ENCODE results near the gene PPP1R7. TPM values are rescaled to one million over a fixed set of nuclear protein-coding genes. Genes with fewer than 3 reads are reported as not detected.

PPP1R7 gene
- polyA plus RNA-seq, 3 donors, result 54.9 to 102 (median 84.4) TPM

DNA sequence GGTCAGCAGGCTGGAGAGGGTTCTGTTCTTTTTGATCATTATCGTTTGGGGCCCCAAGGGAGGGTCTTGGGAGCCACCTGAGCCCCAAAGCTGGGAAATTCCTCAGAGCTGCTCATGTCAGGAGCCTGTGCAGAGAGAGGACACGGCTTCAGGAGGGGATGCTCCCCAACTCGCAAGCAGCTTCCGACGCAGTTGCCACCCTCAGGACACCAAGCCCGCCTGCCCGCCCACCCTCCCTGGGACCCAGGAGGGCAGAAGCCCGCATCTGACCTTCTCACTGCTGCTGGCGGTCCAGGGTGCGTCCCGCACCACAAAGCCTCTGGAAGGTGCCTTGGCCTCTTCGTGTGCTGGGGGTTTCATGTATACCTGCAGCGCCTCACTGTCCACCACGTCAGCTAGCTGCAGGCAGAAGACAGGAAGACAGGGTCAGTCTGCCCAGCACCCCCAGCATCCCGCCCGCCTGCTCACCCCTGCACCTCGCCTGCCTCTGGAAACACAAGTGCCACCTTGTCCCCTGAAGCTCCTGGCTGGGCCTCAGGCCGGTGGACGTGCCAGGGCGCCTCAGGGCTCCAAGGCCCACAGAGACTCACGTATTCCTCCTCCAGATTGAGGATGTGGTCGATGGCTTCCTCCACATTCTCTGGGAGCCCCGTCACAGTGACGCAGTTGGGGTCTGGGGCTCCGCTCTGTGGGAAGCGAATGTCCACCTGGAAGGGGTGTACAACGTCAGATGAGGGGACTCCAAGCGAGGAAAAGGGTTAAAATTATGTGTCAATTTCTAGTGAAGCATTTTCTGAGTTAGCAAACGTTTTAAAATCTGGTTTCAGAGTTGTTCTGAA, 79.5 kb downstream of the PPP1R7 start:
- H3K9ac ChIP-seq (ENCODE audit: insufficient read depth, low read length, poor library complexity, severe bottlenecking), result no peak overlapping the region
- Mint-ChIP-seq H3K27me3 (ENCODE audit: low read depth in 3 of 3) (peaks cover 0 to 1% (median 0%) of the 10 kb centered on the region in 3 donors), H3K9me3 (no peaks in the 10 kb centered on the region), H3K4me1 (no peaks in the 10 kb centered on the region), H3K27ac (peak overlapping the region in 1 of 7 donors; percentile 10), H3K4me3 (no peak overlapping the region), H3K36me3 (peaks cover 86 to 95% of the 10 kb centered on the region in 2 donors)
- H3K79me2 ChIP-seq (ENCODE audit: insufficient read depth, low read length), result no peaks in the 10 kb centered on the region
- TF ChIP-seq, protein P1, sequence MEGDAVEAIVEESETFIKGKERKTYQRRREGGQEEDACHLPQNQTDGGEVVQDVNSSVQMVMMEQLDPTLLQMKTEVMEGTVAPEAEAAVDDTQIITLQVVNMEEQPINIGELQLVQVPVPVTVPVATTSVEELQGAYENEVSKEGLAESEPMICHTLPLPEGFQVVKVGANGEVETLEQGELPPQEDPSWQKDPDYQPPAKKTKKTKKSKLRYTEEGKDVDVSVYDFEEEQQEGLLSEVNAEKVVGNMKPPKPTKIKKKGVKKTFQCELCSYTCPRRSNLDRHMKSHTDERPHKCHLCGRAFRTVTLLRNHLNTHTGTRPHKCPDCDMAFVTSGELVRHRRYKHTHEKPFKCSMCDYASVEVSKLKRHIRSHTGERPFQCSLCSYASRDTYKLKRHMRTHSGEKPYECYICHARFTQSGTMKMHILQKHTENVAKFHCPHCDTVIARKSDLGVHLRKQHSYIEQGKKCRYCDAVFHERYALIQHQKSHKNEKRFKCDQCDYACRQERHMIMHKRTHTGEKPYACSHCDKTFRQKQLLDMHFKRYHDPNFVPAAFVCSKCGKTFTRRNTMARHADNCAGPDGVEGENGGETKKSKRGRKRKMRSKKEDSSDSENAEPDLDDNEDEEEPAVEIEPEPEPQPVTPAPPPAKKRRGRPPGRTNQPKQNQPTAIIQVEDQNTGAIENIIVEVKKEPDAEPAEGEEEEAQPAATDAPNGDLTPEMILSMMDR (IDR thresholded peaks at IDR 0.05), result no peak
- intact Hi-C loops (cut with micrococcal nuclease), result no loop called here
- no peak overlapping the region for H3K27ac ChIP-seq (ENCODE audit: low read depth in 1 of 2, low read length in 2 of 2)
- no peaks in the 10 kb centered on the region for H3K4me1 ChIP-seq (ENCODE audit: control insufficient read depth in 1 of 2, insufficient read depth in 2 of 2, low read length in 2 of 2)
- no peak overlapping the region for H2AFZ ChIP-seq (ENCODE audit: insufficient read depth, low read depth, low read length, poor library complexity, severe bottlenecking)
- DNase-seq, result no peak
- H4K20me1 ChIP-seq (ENCODE audit: insufficient read depth, low read length), result peaks cover 4% of the 10 kb centered on the region
- H3K4me2 ChIP-seq (replicated peaks; ENCODE audit: extremely low read depth, low read length, poor library complexity, severe bottlenecking), result no peak overlapping the region
- H3K36me3 ChIP-seq (replicated peaks in 1 of 2; ENCODE audit: control insufficient read depth in 1 of 2, insufficient read depth in 2 of 2, low read length in 2 of 2), result peaks cover 92 to 94% of the 10 kb centered on the region in 2 donors
- H3K27me3 ChIP-seq (ENCODE audit: control insufficient read depth in 2 of 2, insufficient read depth in 2 of 2, low read length in 2 of 2), result no peaks in the 10 kb centered on the region
- no peak overlapping the region for H3K4me3 ChIP-seq (replicated peaks in 1 of 3; ENCODE audit: low read depth in 2 of 3, low read length in 3 of 3)
- WGBS (ENCODE audit: insufficient coverage), result 96% methylated on average over 18 of the region's 29 CpGs
- no peaks in the 10 kb centered on the region for H3K9me3 ChIP-seq (replicated peaks in 1 of 2; ENCODE audit: control insufficient read depth in 1 of 2, insufficient read depth in 1 of 2, low read length in 2 of 2)

DNA sequence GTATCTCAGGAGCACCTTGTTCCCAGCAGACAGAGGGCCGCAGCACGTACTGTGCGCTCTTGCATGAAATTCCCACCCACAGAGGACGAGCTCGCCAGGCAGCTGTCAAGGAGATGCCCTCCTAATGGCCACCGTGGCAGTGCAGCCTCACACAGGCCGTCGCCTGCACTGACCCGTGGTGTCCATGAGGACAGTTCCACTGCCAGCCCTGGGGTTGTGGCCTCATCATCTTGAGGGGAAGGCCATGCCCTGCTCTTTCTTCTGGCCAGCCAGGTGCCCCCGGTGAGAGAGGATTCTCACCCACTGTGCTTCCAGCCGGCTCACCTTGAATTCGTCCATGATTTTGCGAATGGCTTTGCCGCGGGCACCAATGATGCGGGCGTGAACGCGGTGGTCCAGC, 80.2 kb downstream of the PPP1R7 start:
- no peak for DNase-seq
- TF ChIP-seq, protein P1 (IDR thresholded peaks at IDR 0.05), result no peak
- Mint-ChIP-seq H3K27me3 (ENCODE audit: low read depth in 3 of 3) (peaks cover 0 to 1% (median 0%) of the 10 kb centered on the region in 3 donors), H3K4me3 (no peak overlapping the region), H3K4me1 (no peaks in the 10 kb centered on the region), H3K27ac (peak overlapping the region in 1 of 7 donors; percentile 35), H3K9me3 (no peaks in the 10 kb centered on the region), H3K36me3 (peaks cover 93 to 98% of the 10 kb centered on the region in 2 donors)
- Histone ChIP-seq H3K79me2 (ENCODE audit: insufficient read depth, low read length) (no peaks in the 10 kb centered on the region), H3K9ac (ENCODE audit: insufficient read depth, low read length, poor library complexity, severe bottlenecking) (no peak overlapping the region), H3K9me3 (replicated peaks in 1 of 2; ENCODE audit: control insufficient read depth in 1 of 2, insufficient read depth in 1 of 2, low read length in 2 of 2) (no peaks in the 10 kb centered on the region), H3K4me3 (replicated peaks in 1 of 3; ENCODE audit: low read depth in 2 of 3, low read length in 3 of 3) (no peak overlapping the region), H3K36me3 (replicated peaks in 1 of 2; ENCODE audit: control insufficient read depth in 1 of 2, insufficient read depth in 2 of 2, low read length in 2 of 2) (peaks cover 97 to 99% of the 10 kb centered on the region in 2 donors), H3K27ac (ENCODE audit: low read depth in 1 of 2, low read length in 2 of 2) (no peak overlapping the region), H2AFZ (ENCODE audit: insufficient read depth, low read depth, low read length, poor library complexity, severe bottlenecking) (no peak overlapping the region), H4K20me1 (ENCODE audit: insufficient read depth, low read length) (peaks cover 4% of the 10 kb centered on the region), H3K4me2 (replicated peaks; ENCODE audit: extremely low read depth, low read length, poor library complexity, severe bottlenecking) (no peak overlapping the region), H3K4me1 (ENCODE audit: control insufficient read depth in 1 of 2, insufficient read depth in 2 of 2, low read length in 2 of 2) (no peaks in the 10 kb centered on the region), H3K27me3 (ENCODE audit: control insufficient read depth in 2 of 2, insufficient read depth in 2 of 2, low read length in 2 of 2) (no peaks in the 10 kb centered on the region)
- WGBS (ENCODE audit: insufficient coverage), result 99% methylated on average over 19 of the region's 19 CpGs
- intact Hi-C loops (cut with micrococcal nuclease), result no loop called here
